HEK293T (cell line): Measurements from ENCODE around the gene CAT.

ENCODE experiments used
- ARNT ChIP-seq: fragments of 450-650 bp; IDR thresholded peaks from 2 replicates; pipeline ENCODE4 v1.6.1; 2017; ENCODE audit warnings: mild to moderate bottlenecking
- BHLHE40 ChIP-seq: fragments of 450-650 bp; IDR thresholded peaks from 2 replicates; pipeline ENCODE4 v1.6.1; 2016; ENCODE audit warnings: mild to moderate bottlenecking, moderate library complexity, borderline replicate concordance
- CTBP1 ChIP-seq: fragments of 450-650 bp; IDR thresholded peaks from 2 replicates; pipeline ENCODE4 v1.6.1; 2016; ENCODE audit warnings: borderline replicate concordance
- FOXA1 ChIP-seq: fragments of 450-650 bp; IDR thresholded peaks from 2 replicates; pipeline ENCODE4 v1.6.1; 2016; ENCODE audit warnings: mild to moderate bottlenecking
- FOXK2 ChIP-seq: fragments of 450-650 bp; IDR thresholded peaks from 2 replicates; pipeline ENCODE4 v1.6.1; 2016; ENCODE audit warnings: mild to moderate bottlenecking
- FOXM1 ChIP-seq: fragments of 450-650 bp; IDR thresholded peaks from 2 replicates; pipeline ENCODE4 v1.6.1; 2017; ENCODE audit warnings: mild to moderate bottlenecking, borderline replicate concordance
- HDGF ChIP-seq: fragments of 450-650 bp; IDR thresholded peaks from 2 replicates; pipeline ENCODE4 v1.6.1; 2017; ENCODE audit warnings: antibody characterized with exemption, borderline replicate concordance
- L3MBTL2 ChIP-seq: fragments of 450-650 bp; conservative IDR thresholded peaks from 2 replicates; pipeline ENCODE4 v1.6.1; 2016; ENCODE audit warnings: mild to moderate bottlenecking
- LEF1 ChIP-seq: fragments of 450-650 bp; IDR thresholded peaks from 2 replicates; pipeline ENCODE4 v1.6.1; 2017; ENCODE audit warnings: mild to moderate bottlenecking, borderline replicate concordance
- PKNOX1 ChIP-seq: fragments of 450-650 bp; IDR thresholded peaks from 2 replicates; pipeline ENCODE4 v1.6.1; 2016
- SP1 ChIP-seq: fragments of 450-650 bp; IDR thresholded peaks from 2 replicates; pipeline ENCODE4 v1.6.1; 2017
- SUZ12 ChIP-seq: fragments of 450-650 bp; IDR thresholded peaks from 2 replicates; pipeline ENCODE4 v1.6.1; 2016; ENCODE audit warnings: mild to moderate bottlenecking
- TARDBP ChIP-seq: fragments of 450-650 bp; IDR thresholded peaks from 2 replicates; pipeline ENCODE4 v1.6.1; 2016
- ZNF384 ChIP-seq: fragments of 450-650 bp; IDR thresholded peaks from 2 replicates; pipeline ENCODE4 v1.6.1; 2016

- no peak for TF ChIP-seq FOXM1
- TF ChIP-seq HDGF: no peak
- no peak for TF ChIP-seq BHLHE40
- no peak for TF ChIP-seq TARDBP
- TF ChIP-seq CTBP1: no peak
- TF ChIP-seq ARNT: no peak
- TF ChIP-seq ZNF384: no peak
- TF ChIP-seq FOXA1: no peak
- TF ChIP-seq L3MBTL2: no peak
- TF ChIP-seq FOXK2: no peak
- no peak for TF ChIP-seq LEF1
- TF ChIP-seq PKNOX1: no peak
- no peak for TF ChIP-seq SUZ12
- TF ChIP-seq SP1: no peak
These were observed 5.9 kb upstream of the CAT start for GRCh38 chr11:34432822-34433221.
